HUDEP-2 (cell line): ENCODE data around the gene AR.

Experiments
- DNase-seq, 76 experiments: peaks; one replicate each; lab custom pipeline; 2025; ENCODE audit not compliant: unreplicated experiment in 76 of 76; lab: John Stamatoyannopoulos, UW

The AR gene

DNA sequence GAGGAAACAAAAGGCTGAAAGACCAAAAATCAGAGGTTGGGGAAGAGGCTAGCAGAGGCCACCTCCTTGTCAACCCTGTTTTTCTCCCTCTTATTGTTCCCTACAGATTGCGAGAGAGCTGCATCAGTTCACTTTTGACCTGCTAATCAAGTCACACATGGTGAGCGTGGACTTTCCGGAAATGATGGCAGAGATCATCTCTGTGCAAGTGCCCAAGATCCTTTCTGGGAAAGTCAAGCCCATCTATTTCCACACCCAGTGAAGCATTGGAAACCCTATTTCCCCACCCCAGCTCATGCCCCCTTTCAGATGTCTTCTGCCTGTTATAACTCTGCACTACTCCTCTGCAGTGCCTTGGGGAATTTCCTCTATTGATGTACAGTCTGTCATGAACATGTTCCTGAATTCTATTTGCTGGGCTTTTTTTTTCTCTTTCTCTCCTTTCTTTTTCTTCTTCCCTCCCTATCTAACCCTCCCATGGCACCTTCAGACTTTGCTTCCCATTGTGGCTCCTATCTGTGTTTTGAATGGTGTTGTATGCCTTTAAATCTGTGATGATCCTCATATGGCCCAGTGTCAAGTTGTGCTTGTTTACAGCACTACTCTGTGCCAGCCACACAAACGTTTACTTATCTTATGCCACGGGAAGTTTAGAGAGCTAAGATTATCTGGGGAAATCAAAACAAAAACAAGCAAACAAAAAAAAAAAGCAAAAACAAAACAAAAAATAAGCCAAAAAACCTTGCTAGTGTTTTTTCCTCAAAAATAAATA, 179.9 kb downstream of the AR start:
- no peak for DNase-seq

DNA sequence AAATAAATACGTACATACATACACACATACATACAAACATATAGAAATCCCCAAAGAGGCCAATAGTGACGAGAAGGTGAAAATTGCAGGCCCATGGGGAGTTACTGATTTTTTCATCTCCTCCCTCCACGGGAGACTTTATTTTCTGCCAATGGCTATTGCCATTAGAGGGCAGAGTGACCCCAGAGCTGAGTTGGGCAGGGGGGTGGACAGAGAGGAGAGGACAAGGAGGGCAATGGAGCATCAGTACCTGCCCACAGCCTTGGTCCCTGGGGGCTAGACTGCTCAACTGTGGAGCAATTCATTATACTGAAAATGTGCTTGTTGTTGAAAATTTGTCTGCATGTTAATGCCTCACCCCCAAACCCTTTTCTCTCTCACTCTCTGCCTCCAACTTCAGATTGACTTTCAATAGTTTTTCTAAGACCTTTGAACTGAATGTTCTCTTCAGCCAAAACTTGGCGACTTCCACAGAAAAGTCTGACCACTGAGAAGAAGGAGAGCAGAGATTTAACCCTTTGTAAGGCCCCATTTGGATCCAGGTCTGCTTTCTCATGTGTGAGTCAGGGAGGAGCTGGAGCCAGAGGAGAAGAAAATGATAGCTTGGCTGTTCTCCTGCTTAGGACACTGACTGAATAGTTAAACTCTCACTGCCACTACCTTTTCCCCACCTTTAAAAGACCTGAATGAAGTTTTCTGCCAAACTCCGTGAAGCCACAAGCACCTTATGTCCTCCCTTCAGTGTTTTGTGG, 180.7 kb downstream of the AR start:
- no peak for DNase-seq

DNA sequence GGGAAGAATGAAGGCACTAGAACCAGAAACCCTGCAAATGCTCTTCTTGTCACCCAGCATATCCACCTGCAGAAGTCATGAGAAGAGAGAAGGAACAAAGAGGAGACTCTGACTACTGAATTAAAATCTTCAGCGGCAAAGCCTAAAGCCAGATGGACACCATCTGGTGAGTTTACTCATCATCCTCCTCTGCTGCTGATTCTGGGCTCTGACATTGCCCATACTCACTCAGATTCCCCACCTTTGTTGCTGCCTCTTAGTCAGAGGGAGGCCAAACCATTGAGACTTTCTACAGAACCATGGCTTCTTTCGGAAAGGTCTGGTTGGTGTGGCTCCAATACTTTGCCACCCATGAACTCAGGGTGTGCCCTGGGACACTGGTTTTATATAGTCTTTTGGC, 181.7 kb downstream of the AR start:
- no peak for DNase-seq

DNA sequence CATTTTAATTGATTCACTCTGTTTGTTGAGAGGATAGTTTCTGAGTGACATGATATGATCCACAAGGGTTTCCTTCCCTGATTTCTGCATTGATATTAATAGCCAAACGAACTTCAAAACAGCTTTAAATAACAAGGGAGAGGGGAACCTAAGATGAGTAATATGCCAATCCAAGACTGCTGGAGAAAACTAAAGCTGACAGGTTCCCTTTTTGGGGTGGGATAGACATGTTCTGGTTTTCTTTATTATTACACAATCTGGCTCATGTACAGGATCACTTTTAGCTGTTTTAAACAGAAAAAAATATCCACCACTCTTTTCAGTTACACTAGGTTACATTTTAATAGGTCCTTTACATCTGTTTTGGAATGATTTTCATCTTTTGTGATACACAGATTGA, 182.2 kb downstream of the AR start:
- DNase-seq = no peak

DNA sequence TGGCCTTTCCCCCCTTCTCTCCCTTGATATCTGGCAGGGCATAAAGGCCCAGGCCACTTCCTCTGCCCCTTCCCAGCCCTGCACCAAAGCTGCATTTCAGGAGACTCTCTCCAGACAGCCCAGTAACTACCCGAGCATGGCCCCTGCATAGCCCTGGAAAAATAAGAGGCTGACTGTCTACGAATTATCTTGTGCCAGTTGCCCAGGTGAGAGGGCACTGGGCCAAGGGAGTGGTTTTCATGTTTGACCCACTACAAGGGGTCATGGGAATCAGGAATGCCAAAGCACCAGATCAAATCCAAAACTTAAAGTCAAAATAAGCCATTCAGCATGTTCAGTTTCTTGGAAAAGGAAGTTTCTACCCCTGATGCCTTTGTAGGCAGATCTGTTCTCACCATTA, 183.8 kb downstream of the AR start:
- no peak for DNase-seq

DNA sequence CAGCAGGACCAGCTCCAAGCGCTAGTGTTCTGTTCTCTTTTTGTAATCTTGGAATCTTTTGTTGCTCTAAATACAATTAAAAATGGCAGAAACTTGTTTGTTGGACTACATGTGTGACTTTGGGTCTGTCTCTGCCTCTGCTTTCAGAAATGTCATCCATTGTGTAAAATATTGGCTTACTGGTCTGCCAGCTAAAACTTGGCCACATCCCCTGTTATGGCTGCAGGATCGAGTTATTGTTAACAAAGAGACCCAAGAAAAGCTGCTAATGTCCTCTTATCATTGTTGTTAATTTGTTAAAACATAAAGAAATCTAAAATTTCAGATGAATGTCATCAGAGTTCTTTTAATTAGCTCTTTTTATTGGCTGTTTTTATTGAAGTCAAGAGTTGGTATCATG, 186.5 kb downstream of the AR start:
- DNase-seq = no peak

DNA sequence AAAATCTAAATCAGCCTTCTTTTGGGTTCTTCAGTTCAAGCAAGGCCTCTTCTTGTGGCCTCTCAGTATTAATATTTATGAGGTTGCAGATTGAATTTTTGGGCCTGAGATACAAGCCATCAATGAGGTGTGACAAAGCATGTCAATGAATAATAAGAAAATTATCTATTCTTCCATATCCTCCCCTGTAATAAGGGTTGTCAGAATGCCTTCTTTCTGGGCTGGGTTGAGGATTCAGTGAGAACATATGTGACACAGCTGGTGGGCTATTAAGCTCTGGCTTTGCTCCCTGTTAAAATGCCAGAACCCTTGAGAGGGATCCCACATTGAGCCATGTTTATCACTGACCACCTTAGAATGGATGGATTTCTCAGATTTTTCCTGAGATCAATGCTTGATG, 187.2 kb downstream of the AR start:
- no peak for DNase-seq

DNA sequence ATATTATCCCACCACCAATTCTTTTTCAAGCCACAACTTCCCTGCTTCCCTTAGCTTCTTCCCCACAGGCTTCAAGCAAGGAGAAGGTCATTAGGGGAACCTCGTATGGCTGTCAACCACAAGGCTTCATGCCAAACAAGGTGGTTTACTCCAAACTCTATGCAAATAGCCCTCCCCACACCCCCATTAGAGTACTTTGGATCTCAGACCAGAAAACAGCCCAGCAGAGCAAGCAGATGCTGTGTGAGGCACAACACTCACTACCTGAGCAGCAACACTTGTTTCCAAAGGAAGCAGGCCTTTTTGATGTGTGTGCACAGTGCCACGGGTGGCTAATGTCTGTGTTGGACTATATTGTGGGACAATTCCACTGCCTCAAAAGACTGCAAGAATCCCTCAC, 189.0 kb downstream of the AR start:
- no peak for DNase-seq

DNA sequence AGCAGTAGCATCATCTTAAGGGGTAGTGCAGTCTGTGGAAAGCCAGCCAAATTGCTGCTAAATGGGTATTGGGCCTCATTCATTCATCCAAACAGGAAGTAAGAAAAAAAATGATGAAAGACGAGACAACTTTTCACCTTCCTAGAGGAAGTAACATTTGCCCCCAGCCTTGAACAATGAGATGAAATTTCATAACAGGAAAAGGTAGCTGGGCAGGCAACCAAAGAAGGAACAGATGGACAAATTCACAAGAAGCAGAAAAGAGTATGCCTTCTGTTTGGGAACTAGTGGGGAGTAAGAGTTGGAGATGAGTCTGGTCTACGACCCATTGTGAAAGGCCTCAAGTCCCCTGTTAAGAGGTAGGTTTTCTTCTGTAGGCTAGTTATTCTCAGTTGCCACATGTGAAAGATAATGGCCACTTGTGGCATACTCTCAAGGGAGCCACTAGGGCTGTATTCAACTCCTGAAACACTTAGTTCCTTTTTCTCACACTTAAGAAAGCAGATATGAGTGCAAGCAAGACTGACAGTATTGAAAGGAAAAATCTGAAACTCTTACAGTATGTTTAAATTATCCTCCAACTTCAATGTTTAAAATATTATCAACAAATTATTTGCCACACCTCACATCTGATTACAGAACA, 190.4 kb downstream of the AR start:
- DNase-seq = no peak

DNA sequence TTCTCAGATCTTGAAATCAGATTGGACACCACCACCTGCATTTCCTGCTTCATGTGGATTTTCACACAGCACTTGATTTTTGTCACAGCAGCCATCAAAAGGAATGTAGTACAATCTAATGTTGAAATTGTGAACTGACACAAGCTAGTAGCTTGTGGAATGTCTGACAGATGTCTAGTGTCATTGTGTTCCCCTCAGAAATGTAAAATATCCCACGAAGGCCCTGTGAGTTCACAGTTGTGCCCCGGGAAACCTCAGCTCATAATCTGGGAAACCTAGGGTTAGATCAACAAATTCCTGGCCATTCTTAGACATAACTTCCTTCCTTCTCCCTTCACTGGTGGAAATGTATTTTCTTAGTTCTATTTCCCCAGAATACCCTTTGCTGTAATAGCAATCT, 205.7 kb downstream of the AR start:
- DNase-seq = no peak

DNA sequence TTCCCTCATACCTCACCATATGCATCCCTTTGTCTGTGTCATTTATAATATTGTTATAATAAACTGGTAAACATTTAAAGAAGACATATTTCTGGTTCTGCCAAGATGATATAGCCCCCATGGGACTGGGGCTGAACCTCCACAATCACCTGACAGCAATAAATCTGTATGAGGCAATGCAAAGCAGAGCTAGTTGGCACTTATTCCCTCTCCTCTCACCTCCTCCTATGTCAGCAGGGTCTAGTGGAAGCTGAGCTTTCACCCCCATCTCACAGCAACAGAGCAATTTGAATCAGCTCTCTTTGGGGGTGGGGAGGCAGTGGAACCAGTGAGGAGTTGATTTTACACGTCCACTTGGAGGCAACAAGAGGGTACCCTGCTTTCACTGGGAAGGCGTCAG, 206.9 kb downstream of the AR start:
- no peak for DNase-seq

DNA sequence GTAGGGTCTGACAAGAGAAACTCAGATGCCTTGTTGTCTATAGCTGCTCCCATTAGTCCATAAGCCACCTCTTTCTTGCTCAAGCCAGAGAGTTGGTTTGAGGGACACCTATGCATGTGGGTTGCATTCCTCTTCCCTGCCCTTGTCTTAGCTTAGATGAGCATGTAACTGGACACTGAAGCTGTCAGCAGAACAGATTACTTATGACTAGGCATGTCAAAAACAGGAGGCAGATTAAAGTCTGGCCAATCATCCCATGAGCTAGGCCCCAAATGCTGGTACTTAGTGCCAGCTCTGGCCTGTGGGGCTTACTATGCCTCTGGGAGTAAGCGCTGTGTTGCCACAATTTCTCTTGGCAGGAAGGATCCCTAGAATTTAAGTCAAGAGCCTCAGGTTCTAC, 215.2 kb downstream of the AR start:
- no peak for DNase-seq

DNA sequence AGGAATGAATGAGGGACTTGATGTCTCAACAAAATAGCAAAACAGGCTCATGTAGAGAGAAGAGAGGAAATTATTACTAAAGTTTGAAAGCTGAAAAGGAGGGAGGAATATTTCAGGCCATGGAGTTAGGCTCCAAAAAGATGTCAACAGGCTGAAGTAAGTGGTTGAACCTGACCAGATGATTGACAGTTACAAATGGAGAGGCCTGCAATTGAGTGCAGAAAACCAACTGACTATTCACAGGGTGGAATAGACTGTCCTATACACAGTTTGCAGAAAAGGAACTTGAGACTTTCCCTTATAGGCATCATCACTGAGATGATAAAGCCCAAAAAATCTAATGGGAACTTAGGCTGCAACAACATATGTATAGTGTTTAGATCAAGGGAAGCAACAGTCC, 233.3 kb downstream of the AR start:
- DNase-seq = no peak

DNA sequence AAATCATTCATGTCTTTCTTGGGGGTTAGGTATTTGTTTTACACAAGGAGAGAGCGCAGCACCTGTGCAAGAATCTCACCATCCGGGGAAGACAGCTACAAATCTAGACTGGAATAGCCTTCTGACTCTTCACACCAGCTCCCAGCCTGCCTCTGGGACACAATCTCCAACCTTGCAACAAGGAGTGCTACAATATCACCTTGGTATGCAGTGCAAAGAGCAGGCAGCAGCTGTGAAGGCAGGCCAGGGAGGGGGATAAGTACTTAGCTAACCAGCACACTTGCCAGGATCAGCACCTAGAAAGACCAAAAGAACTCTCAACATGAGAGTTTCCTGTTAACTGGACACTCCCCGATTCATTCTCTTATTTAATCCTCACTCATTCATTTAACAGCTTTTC, 235.3 kb downstream of the AR start:
- no peak for DNase-seq
